ENCODE results near the gene FADS2. TPM values are rescaled to one million over a fixed set of nuclear protein-coding genes. Genes with fewer than 3 reads are reported as not detected.

FADS2 gene
- total and polyA plus RNA-seq, 9 of the 15 experiments (the other 6 are each of a cell fraction or from before 2014, with no cell fraction given): 2.9 to 42.8 (median 16.2) TPM

DNA sequence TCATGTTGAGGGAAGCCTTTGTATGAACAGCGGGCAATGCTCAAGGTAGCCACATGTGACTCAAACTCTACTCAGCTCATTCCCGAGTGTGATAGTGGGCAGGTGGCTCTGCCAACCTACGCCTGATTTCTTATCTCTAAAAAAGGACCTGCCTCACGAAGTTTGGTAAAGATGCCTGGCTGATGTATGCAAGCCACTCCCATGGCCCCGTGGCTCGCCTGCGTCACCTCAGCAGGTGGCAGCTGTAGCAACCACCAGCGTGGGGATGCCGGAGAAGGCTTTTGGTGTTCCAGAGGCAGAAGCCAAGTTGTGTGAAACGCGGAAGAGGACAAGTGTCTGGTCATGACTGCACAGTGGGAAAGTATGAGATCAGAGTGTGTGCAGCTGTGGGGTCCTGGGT lies 5.4 kb downstream of the FADS2 start (continued):
- TF ChIP-seq, protein P1, sequence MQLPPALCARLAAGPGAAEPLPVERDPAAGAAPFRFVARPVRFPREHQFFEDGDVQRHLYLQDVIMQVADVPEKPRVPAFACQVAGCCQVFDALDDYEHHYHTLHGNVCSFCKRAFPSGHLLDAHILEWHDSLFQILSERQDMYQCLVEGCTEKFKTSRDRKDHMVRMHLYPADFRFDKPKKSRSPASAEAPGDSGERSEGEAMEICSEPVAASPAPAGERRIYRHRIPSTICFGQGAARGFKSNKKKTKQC (CRISPR knock-in tag; IDR thresholded peaks at IDR 0.05): 0 out of 2 replicates have a peak, but pooled peaks have one; percentile 11
- no peak for TF ChIP-seq TEAD1 (CRISPR knock-in tag; IDR thresholded peaks at IDR 0.05)

DNA sequence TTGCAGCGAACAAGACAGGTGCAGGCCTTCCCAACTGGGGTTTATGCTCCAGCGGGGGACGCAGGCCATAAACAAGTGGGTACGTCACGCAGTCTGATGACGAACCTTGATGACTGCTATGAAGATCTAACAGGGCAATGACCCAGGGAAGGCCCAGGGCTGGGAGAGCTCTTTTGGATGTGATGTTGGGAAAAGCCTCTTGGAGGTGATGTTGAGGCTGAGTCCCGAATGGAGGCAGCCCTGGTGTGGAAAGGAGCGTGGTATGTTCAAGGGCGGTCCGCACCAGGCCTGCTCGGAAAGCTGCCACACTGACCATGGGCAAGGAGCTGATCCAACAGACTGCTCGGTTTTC lies 5.8 kb downstream of the FADS2 start:
- H3K27ac ChIP-seq (ENCODE audit: extremely low read depth, low read depth, low read length): peak overlapping the region; percentile 100
- H3K9me3 ChIP-seq (replicated peaks; ENCODE audit: control insufficient read depth, insufficient read depth, low read depth, low read length): no peaks in the 10 kb centered on the region
- POLR2A ChIA-PET: interaction anchor here (0.6 to 2.3 kb wide), 9 partner anchors 9 to 47 kb away, joined by 3 to 8 read pairs (median 4); no protein-coding TSS in a partner anchor
- intact Hi-C loops (cut with micrococcal nuclease) (loop anchor here (1.0 to 2.0 kb wide), 2 partner anchors 17 to 37 kb away; partner anchors contain the start of gene FADS1), in situ Hi-C loops (cut with MboI) (no loop called here)
- DNase-seq (ENCODE audit: extremely low read depth in 1 of 4, low spot score in 3 of 4): peak in 2 of 4 experiments; percentile 14 to 40
- H3K36me3 ChIP-seq (ENCODE audit: control insufficient read depth, insufficient read depth, low read length): no peaks in the 10 kb centered on the region
- peaks cover 15% of the 10 kb centered on the region for H3K9me1 ChIP-seq (ENCODE audit: control insufficient read depth, insufficient read depth, low read length)
- peaks cover 51 to 63% of the 10 kb centered on the region in 2 experiments for H3K4me1 ChIP-seq (replicated peaks in 1 of 2; ENCODE audit: control insufficient read depth in 2 of 2, insufficient read depth in 2 of 2, low read length in 2 of 2)
- ATAC-seq: peak; percentile 8; the same call in 2 of the 3 replicates
- FAIRE-seq: peak; percentile 23
- CTCF ChIA-PET (ENCODE audit: low intra/inter-chr PET ratio): no interaction called here
- H3K9ac ChIP-seq (ENCODE audit: insufficient read depth in 1 of 2, low read depth in 2 of 2, low read length in 2 of 2): peak overlapping the region; percentile 86 to 93
- no peaks in the 10 kb centered on the region for H3K27me3 ChIP-seq (ENCODE audit: control insufficient read depth in 2 of 2, insufficient read depth in 2 of 2, low read length in 2 of 2)
- BruUV-seq (replicated peaks): no TSS peak
- 78% methylated on average over 12 of the region's 12 CpGs for WGBS (ENCODE audit: insufficient coverage, low coverage, missing lambda C conversion rate)
- peak overlapping the region; percentile 61; the same call in 1 of the 2 replicates for H2AFZ ChIP-seq (ENCODE audit: low read depth, low read length)
- H3K4me3 ChIP-seq: no peak overlapping the region
- no peaks in the 10 kb centered on the region for H4K20me1 ChIP-seq (replicated peaks; ENCODE audit: control insufficient read depth, insufficient read depth, low read length)
- peak overlapping the region; percentile 73 for H3K4me2 ChIP-seq (ENCODE audit: insufficient read depth, low read length)
- peaks cover 36% of the 10 kb centered on the region; the same call in 2 of the 3 replicates for H3K79me2 ChIP-seq (ENCODE audit: control insufficient read depth, insufficient read depth, low read length)
- TF ChIP-seq, protein P2, sequence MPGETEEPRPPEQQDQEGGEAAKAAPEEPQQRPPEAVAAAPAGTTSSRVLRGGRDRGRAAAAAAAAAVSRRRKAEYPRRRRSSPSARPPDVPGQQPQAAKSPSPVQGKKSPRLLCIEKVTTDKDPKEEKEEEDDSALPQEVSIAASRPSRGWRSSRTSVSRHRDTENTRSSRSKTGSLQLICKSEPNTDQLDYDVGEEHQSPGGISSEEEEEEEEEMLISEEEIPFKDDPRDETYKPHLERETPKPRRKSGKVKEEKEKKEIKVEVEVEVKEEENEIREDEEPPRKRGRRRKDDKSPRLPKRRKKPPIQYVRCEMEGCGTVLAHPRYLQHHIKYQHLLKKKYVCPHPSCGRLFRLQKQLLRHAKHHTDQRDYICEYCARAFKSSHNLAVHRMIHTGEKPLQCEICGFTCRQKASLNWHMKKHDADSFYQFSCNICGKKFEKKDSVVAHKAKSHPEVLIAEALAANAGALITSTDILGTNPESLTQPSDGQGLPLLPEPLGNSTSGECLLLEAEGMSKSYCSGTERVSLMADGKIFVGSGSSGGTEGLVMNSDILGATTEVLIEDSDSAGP (CRISPR knock-in tag; IDR thresholded peaks at IDR 0.05): 0 out of 2 replicates have a peak, but pooled peaks have one; percentile 29
- TF ChIP-seq RB1 (IDR thresholded peaks at IDR 0.05; ENCODE audit: low read depth) (0 out of 2 replicates have a peak, but pooled peaks have one; percentile 7), RAD21 (CRISPR knock-in tag; conservative IDR thresholded peaks at IDR 0.05 in 1 of 2, IDR thresholded peaks at IDR 0.05 in 1 of 2) (peak in 1 of 2 experiments; percentile 8; a peak in 1 of 4 replicates), ZNF197 (CRISPR knock-in tag; IDR thresholded peaks at IDR 0.05; ENCODE audit: low read depth) (0 out of 2 replicates have a peak, but pooled peaks have one; percentile 2), ZBTB7A (IDR thresholded peaks at IDR 0.05; ENCODE audit: borderline replicate concordance, control insufficient read depth, low read depth, low read length) (peak; percentile 15; the same call in 1 of the 2 replicates), POLR2AphosphoS5 (IDR thresholded peaks at IDR 0.05; ENCODE audit: control insufficient read depth, insufficient read depth, low read depth, low read length) (no peak; the same call in 1 of the 2 replicates), PCBP1 (IDR thresholded peaks at IDR 0.05; ENCODE audit: low read depth, low read length, poor library complexity, severe bottlenecking) (no peak)
- TF ChIP-seq, protein P3, sequence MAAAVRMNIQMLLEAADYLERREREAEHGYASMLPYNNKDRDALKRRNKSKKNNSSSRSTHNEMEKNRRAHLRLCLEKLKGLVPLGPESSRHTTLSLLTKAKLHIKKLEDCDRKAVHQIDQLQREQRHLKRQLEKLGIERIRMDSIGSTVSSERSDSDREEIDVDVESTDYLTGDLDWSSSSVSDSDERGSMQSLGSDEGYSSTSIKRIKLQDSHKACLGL (CRISPR knock-in tag; IDR thresholded peaks at IDR 0.05; ENCODE audit: borderline replicate concordance, poor library complexity, severe bottlenecking): no peak
- TF ChIP-seq, protein P4, sequence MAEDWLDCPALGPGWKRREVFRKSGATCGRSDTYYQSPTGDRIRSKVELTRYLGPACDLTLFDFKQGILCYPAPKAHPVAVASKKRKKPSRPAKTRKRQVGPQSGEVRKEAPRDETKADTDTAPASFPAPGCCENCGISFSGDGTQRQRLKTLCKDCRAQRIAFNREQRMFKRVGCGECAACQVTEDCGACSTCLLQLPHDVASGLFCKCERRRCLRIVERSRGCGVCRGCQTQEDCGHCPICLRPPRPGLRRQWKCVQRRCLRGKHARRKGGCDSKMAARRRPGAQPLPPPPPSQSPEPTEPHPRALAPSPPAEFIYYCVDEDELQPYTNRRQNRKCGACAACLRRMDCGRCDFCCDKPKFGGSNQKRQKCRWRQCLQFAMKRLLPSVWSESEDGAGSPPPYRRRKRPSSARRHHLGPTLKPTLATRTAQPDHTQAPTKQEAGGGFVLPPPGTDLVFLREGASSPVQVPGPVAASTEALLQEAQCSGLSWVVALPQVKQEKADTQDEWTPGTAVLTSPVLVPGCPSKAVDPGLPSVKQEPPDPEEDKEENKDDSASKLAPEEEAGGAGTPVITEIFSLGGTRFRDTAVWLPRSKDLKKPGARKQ (CRISPR knock-in tag; IDR thresholded peaks at IDR 0.05): 0 out of 2 replicates have a peak, but pooled peaks have one; percentile 31
